Aorta (tissue), 5 donors: ENCODE measurements around the gene DNMT3A. TPM values are rescaled to one million over a fixed set of nuclear protein-coding genes. Genes with fewer than 3 reads are reported as not detected.
A peak's percentile ranks its signal among the peaks of the same experiment; 100 is the strongest.

ENCODE experiments used
- ATAC-seq: fragments of 200-7000 bp; cut with Tn5 transposase; one replicate; pipeline ENCODE4 v1.9.1; 2022; ENCODE audit warnings: moderate library complexity; ENCODE audit not compliant: low FRiP score
- DNase-seq, 2 donors: peaks; one replicate each; pipeline ENCODE4 v3.0.0-alpha.2; 2020
- H3K27ac ChIP-seq, 2 donors: one replicate each; pipeline ENCODE4 v1.5.1; 2013; ENCODE audit warnings: low read length in 2 of 2, mild to moderate bottlenecking in 2 of 2, moderate library complexity in 2 of 2, control low read depth in 1 of 2, inconsistent platforms in 1 of 2, low read depth in 1 of 2
- H3K27me3 ChIP-seq, 2 donors: one replicate each; pipeline ENCODE4 v1.6.1; 2013; ENCODE audit warnings: control low read depth in 1 of 2, low read length in 1 of 2, mild to moderate bottlenecking in 1 of 2, moderate library complexity in 1 of 2; ENCODE audit not compliant: insufficient read depth in 2 of 2, control insufficient read depth in 1 of 2
- H3K36me3 ChIP-seq, 2 donors: one replicate each; pipeline ENCODE4 v1.6.1; 2013; ENCODE audit warnings: control low read depth in 1 of 2, low read length in 1 of 2, mild to moderate bottlenecking in 1 of 2; ENCODE audit not compliant: insufficient read depth in 2 of 2, control insufficient read depth in 1 of 2
- H3K4me1 ChIP-seq, 2 donors: one replicate each; pipeline ENCODE4 v1.6.1; 2013; ENCODE audit warnings: low read length in 2 of 2, control low read depth in 1 of 2, mild to moderate bottlenecking in 1 of 2, moderate library complexity in 1 of 2; ENCODE audit not compliant: insufficient read depth in 2 of 2, control insufficient read depth in 1 of 2
- H3K4me3 ChIP-seq, 2 donors: one replicate each; pipeline ENCODE4 v1.5.1; 2013; ENCODE audit warnings: low read length in 2 of 2, control low read depth in 1 of 2, mild to moderate bottlenecking in 1 of 2
- H3K9me3 ChIP-seq: one replicate; pipeline ENCODE4 v1.6.1; 2013; ENCODE audit warnings: mild to moderate bottlenecking, low read length; ENCODE audit not compliant: control insufficient read depth
- WGBS, 2 donors: extraction: QIAGEN DNeasy Blood & Tissue Kit; methylation state at CpG; one replicate each; pipeline ENCODE4 v1.1.7; 2013; 5-methylcytosine and 5-hydroxymethylcytosine counted together
- intact Hi-C, 2 donors: fragments of 100-400 bp; cut with DNase I; formaldehyde crosslinking; loops; one replicate each; pipeline versions ENCODE4 v1.14.2 to v1.15.0; 2022
- polyA plus RNA-seq, 2 donors: library from polyadenylated mRNA; stranded (reverse); fragments of 200-250 nt; gene quantifications; one replicate each; pipeline ENCODE4 v1.2.3, GENCODE V29; 2013
- total RNA-seq, 2 donors: library from RNA; stranded (reverse); fragmentation: NEBNext Ultra II Directional; extraction: Animal tissue kit (Norgen Biotek cat#: 25700); gene quantifications; one replicate each; pipeline ENCODE4 v1.2.1, GENCODE V29; 2021
- donor health status: healthy with polysubstance abuse.
- donor health status: Bipolar disorder and iron deficiency.
- donor health status: DM: no; HTN: no; CAD: no.
- donor health status: DM: no; HTN: no; CAD: no.
- donor health status: DM: yes; HTN: yes; CAD: no.

DNMT3A gene
- total and polyA plus RNA-seq, 4 donors: 9.4 to 48.2 (median 22.0) TPM

DNA sequence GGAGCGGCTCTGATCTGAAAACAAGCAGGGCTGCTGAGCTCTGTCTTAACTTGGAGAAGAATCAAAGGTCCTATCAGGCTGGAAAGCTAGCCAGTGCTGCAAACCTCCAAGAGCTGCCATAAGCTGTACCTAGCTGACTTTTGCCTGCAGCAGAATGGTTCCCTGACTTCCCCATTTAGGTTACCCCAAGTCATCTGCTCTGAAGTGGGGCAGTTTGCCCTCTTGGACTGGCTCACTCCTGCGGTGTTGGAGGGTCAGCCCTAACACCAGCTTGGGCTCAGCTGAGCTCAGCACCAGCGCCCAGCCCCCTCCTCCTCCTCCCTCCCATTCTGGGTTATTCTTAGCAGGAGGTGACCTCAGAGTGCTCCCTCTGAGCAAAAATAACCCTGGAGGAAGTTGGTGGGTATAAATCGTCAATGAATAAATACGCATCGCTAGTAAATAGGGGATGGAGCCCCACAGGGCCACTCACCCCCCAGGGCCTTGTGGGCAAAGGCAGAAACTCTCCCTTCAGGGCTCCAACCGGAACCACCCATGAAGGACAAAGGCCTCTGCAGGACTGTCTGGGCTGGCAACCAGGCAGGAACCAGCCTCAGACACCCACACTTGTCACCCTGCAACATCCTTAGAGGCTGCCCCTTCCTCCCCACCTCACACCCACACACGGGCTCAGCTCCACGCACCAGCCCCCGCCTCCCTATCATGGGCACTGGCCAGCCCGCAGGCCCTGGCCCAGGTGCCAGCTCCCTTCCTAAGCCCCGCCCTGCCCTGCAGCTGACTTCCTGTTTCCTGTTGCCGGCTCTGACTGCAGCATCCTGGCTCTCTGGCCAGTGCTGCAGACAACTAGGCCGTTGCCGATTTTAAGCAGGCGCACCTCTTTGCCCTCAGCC lies 46.9 kb downstream of the DNMT3A start:
- H3K4me3 ChIP-seq: no peak overlapping the region
- ATAC-seq (peak; percentile 89), DNase-seq (peak; percentile 93)
- no peaks in the 10 kb centered on the region for H3K9me3 ChIP-seq
- no peaks in the 10 kb centered on the region for H3K4me1 ChIP-seq
- intact Hi-C loops: loop anchor here in 1 of 2 donors (2.0 to 10.0 kb wide), 4 partner anchors 16 to 230 kb away; partner anchors contain the start of gene DNMT3A
- 1 to 3% methylated on average over 16 of the region's 16 CpGs for WGBS, 2 donors
- no peaks in the 10 kb centered on the region for H3K27me3 ChIP-seq
- no peaks in the 10 kb centered on the region for H3K36me3 ChIP-seq
- H3K27ac ChIP-seq: peak overlapping the region; percentile 36 to 88

DNA sequence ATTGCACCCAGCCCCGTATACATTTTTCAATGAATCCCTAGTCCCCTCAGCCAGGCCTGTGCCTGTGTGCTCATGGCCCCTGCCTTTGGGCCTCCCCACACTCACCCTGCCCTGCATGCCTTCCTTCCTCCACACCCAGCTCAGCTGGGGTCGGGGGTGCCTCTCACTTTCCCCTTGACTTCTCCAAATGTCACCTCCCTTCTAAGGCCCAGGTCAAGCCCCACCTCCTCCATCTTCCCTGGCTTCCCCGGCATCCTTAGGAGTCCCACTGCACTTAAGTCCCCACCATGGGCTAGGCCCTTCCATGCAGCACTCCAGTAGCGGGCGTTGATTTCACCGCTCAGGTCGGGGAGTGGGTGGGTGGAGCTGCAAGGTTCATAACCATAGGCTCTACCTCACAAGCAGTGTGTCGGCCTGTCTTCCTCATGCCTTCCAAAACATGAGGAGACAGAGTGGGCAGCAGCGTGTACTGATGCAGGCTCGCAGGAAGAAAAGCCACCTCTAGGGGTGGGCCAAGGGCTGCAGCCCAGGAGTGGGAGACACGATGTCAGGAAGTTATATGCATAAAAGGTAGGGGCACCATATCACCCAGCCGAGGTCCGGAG lies 47.7 kb downstream of the DNMT3A start:
- intact Hi-C loops: loop anchor here in 1 of 2 donors (2.0 to 10.0 kb wide), 4 partner anchors 15 to 231 kb away; partner anchors contain the start of gene DNMT3A
- Histone ChIP-seq H3K4me3 (no peak overlapping the region), H3K27ac (peak overlapping the region; percentile 15 to 17), H3K4me1 (no peaks in the 10 kb centered on the region), H3K27me3 (no peaks in the 10 kb centered on the region), H3K9me3 (no peaks in the 10 kb centered on the region), H3K36me3 (no peaks in the 10 kb centered on the region)
- no peak for ATAC-seq
- WGBS, 2 donors: 33 to 35% methylated on average over 13 of the region's 13 CpGs
- peak in 1 of 2 donors; percentile 65 for DNase-seq

DNA sequence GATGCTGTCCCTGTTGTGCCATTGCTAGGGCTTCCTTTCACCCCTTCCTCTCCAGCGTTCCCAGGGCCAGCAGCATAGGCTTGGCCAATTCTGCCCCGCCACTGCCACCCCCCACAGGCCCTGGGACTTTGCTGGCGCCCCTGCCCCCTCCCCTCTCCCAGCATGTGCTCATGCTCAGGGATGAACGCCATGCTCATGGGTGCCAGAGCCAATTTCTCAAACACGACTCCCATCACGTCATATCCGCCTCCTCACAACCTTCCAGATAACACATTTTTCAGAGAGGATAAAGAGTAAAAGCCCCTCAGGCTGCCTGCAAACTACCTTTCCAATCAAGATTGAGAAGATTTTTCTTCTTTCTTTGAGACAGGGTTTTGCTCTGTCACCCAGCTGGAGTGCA lies 48.6 kb downstream of the DNMT3A start:
- Histone ChIP-seq H3K27ac (peak overlapping the region; percentile 1 to 35), H3K9me3 (no peaks in the 10 kb centered on the region), H3K4me1 (no peaks in the 10 kb centered on the region), H3K36me3 (no peaks in the 10 kb centered on the region), H3K4me3 (no peak overlapping the region), H3K27me3 (no peaks in the 10 kb centered on the region)
- ATAC-seq (no peak), DNase-seq (no peak)
- WGBS, 2 donors: 10% methylated on average over 7 of the region's 7 CpGs
- intact Hi-C loops: loop anchor here in 1 of 2 donors (5.0 to 10.0 kb wide), 3 partner anchors 34 to 232 kb away; partner anchors contain the start of gene DNMT3A

DNA sequence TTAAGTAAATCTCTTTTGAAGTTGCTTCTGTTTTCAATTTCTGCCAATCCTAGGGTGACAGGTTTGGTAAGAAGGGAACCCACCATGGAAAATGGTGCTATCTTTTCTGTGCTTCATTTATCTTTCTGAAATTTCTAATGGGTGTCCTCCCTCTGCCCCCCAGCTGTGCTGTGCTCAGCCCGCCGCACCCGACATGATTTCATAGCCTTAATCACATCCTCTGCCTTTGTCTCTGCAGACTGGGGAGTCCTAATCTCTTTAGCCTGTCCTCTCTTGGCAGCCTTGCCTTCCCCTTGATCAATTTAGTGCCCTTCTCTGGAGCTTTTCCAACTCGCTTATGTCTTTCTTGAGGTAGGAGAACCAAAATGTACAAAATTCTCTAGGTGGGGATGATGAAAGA lies 49.3 kb downstream of the DNMT3A start:
- H3K27me3 ChIP-seq: no peaks in the 10 kb centered on the region
- ATAC-seq: no peak
- no peak overlapping the region for H3K4me3 ChIP-seq
- H3K36me3 ChIP-seq: no peaks in the 10 kb centered on the region
- intact Hi-C loops: loop anchor here in 1 of 2 donors (5.0 to 10.0 kb wide), 3 partner anchors 35 to 232 kb away; partner anchors contain the start of gene DNMT3A
- H3K4me1 ChIP-seq: no peaks in the 10 kb centered on the region
- no peak for DNase-seq
- no peak overlapping the region for H3K27ac ChIP-seq
- 96 to 98% methylated on average over 4 of the region's 4 CpGs for WGBS, 2 donors
- H3K9me3 ChIP-seq: no peaks in the 10 kb centered on the region

DNA sequence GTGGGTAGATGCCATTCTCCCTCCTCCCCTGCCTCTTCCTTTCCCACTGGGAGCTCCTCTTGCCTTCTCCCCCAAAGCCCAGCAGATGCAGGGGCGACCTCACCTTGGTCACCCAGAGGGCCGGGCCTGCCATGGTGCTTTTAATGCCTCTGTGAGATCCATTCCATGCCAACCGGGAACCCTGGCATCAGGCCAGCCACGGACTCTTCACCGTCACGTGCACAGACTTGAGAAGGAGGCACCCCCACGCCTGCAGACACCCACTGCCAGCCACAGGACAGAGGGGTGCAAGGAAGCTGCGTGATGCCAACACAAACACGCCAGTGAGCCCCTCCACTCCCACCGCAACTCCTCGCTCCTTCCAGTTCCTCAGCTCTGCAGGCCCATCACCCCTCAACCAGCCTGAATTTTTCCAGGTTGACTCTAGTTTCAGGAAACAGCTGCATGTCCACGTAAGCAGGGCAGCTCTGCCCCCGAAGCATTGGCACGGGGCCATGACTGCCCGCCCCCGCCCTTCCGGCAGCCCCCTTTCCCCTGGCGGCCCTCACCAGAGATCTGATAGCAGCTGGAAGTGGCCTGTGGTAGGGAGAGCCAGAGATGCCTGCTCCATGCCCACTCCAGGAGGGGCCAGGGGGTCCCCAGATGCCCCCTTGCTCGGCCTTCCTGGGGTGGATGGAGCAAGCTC lies 50.8 kb downstream of the DNMT3A start:
- H3K4me3 ChIP-seq: no peak overlapping the region
- H3K4me1 ChIP-seq: no peaks in the 10 kb centered on the region
- no peaks in the 10 kb centered on the region for H3K36me3 ChIP-seq
- DNase-seq (peak in 1 of 2 donors; percentile 85), ATAC-seq (no peak)
- intact Hi-C loops: loop anchor here in 1 of 2 donors (5.0 to 10.0 kb wide), 3 partner anchors 36 to 234 kb away; partner anchors contain the start of gene DNMT3A
- no peaks in the 10 kb centered on the region for H3K27me3 ChIP-seq
- H3K9me3 ChIP-seq: no peaks in the 10 kb centered on the region
- H3K27ac ChIP-seq: no peak overlapping the region
- 25 to 27% methylated on average over 19 of the region's 19 CpGs for WGBS, 2 donors

DNA sequence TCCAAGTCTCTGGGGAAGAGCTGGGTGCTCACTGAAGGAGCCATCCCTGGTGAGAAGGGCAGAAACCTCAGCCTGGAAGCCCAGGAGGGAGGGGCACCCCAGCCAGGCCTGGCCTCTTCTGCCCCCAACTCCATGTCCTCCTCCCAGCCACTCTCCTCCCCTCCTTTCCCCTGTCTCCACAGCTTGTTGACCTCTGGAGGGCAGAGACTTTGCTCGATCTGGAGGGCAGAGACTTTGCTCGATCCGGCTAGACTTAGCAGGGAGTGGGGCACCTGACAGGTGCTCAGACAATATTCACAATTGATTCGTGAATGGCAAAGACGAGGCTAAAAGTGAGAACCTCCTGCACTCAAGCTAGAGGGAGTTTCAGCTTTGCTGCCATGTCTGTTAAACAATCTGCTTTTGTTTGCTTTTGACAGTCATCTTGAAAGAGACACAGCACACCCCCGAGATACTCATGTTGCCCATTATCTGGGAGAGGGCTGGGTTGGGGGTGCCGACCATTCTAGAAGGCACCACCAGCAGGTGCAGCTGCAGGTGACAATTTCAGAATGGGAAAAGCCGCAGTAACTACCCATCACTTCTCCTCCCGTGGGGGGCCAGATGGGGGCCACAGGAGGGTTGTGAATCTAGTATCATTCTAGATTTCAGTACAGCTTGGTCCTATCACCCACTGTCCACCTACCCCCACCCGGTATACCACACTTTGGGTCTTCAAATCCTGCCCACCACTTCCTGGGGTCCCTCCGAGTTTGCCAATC lies 54.8 kb downstream of the DNMT3A start:
- H3K36me3 ChIP-seq: peaks cover 0 to 1% of the 10 kb centered on the region in 2 donors
- H3K9me3 ChIP-seq: no peaks in the 10 kb centered on the region
- H3K27me3 ChIP-seq: no peaks in the 10 kb centered on the region
- WGBS, 2 donors: 88 to 89% methylated on average over 11 of the region's 11 CpGs
- no peak for ATAC-seq
- intact Hi-C loops: no loop called here
- H3K4me3 ChIP-seq: no peak overlapping the region
- no peak overlapping the region for H3K27ac ChIP-seq
- no peaks in the 10 kb centered on the region for H3K4me1 ChIP-seq
- DNase-seq: no peak

DNA sequence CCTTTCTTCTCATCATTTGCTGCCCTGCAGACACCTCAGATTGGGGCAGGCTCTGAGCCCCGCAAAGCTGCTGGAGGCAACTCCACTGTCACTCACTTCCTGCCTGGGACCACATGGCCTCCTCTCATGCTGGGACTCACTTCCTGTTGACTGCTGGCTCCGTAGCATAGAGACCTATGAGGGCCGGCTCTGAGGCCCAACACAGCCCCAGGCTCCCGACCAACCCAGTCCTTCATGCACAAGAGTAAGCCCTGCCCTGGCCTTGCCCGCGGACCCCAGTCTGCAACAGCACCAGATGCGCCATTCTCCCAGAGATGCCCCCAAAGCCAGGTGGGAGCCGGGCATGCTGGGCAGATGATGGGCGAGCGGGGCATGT lies 55.7 kb downstream of the DNMT3A start:
- Histone ChIP-seq H3K4me3 (no peak overlapping the region), H3K4me1 (no peaks in the 10 kb centered on the region), H3K9me3 (no peaks in the 10 kb centered on the region), H3K27ac (no peak overlapping the region), H3K36me3 (peaks cover 0 to 1% of the 10 kb centered on the region in 2 donors), H3K27me3 (no peaks in the 10 kb centered on the region)
- 73 to 79% methylated on average over 10 of the region's 10 CpGs for WGBS, 2 donors
- intact Hi-C loops: no loop called here
- peak; percentile 57 for ATAC-seq
- DNase-seq: peak in 1 of 2 donors; percentile 75
